SK-N-MC (cell line): Measurements from ENCODE around the gene CDK4.

Experiments
- DNase-seq: peaks from one replicate; pipeline ENCODE4 v3.0.0-alpha.2; 2011; ENCODE audit warnings: low read depth, low spot score
- H3K27ac ChIP-seq: fragments of 200-600 bp; sonication (generic); 2 replicates; pipeline ENCODE4 v1.5.1; 2016; ENCODE audit warnings: mixed run types
- H3K36me3 ChIP-seq: fragments of 200-600 bp; sonication (generic); 2 replicates; pipeline ENCODE4 v1.6.1; 2017; ENCODE audit warnings: antibody characterized with exemption, low read length, mixed read lengths; ENCODE audit not compliant: insufficient read depth
- H3K4me3 ChIP-seq: fragments of 200-600 bp; sonication (generic); 2 replicates; pipeline ENCODE4 v1.5.1; 2016
- H3K9ac ChIP-seq: fragments of 200-600 bp; sonication (generic); 2 replicates; pipeline ENCODE4 v1.8.0; 2017; ENCODE audit warnings: mixed run types, mixed read lengths; ENCODE audit not compliant: insufficient read length
- H3K9me3 ChIP-seq: fragments of 200-600 bp; sonication (generic); 2 replicates; pipeline ENCODE4 v1.6.1; 2017; ENCODE audit warnings: low read depth, mild to moderate bottlenecking, antibody characterized with exemption, low read length, moderate library complexity, mixed read lengths
- EZH2 ChIP-seq: fragments of 200-600 bp; sonication (generic); IDR thresholded peaks from one replicate; pipeline ENCODE4 v1.6.1; 2017; ENCODE audit warnings: antibody characterized with exemption
- FOXP2 ChIP-seq: optimal IDR thresholded peaks from 2 replicates; pipeline ENCODE3; 2011; ENCODE audit warnings: mild to moderate bottlenecking, moderate library complexity; ENCODE audit not compliant: insufficient read depth; ENCODE audit errors: extremely low read length, control extremely low read depth
- POLR2AphosphoS5 ChIP-seq: IDR thresholded peaks from 2 replicates; pipeline ENCODE4 v1.6.1; 2012; ENCODE audit warnings: mild to moderate bottlenecking, low read depth, low read length, borderline replicate concordance

CDK4 gene

GRCh38 chr12:57762463-57762862 is 10.4 kb upstream of the CDK4 start:
- H3K4me3 ChIP-seq, result no peak overlapping the region
- H3K9ac ChIP-seq, result no peak overlapping the region
- H3K36me3 ChIP-seq, result no peaks in the 10 kb centered on the region; the same call in 1 of the 2 replicates
- no peak overlapping the region for H3K27ac ChIP-seq
- DNase-seq, result no peak
- H3K9me3 ChIP-seq, result no peaks in the 10 kb centered on the region
- no peak for TF ChIP-seq POLR2AphosphoS5
- TF ChIP-seq FOXP2, result no peak
- no peak for TF ChIP-seq EZH2

- DNase-seq, result no peak
- H3K9me3 ChIP-seq, result no peaks in the 10 kb centered on the region
- TF ChIP-seq FOXP2, result no peak
- no peak for TF ChIP-seq POLR2AphosphoS5
- no peak for TF ChIP-seq EZH2
- no peak overlapping the region for H3K9ac ChIP-seq
- no peaks in the 10 kb centered on the region; the same call in 1 of the 2 replicates for H3K36me3 ChIP-seq
- no peak overlapping the region for H3K4me3 ChIP-seq
- no peak overlapping the region for H3K27ac ChIP-seq
Observed at GRCh38 chr12:57761391-57761998, 9.4 kb upstream of the CDK4 start.

GRCh38 chr12:57760347-57760982 is 8.4 kb upstream of the CDK4 start:
- no peak for DNase-seq

GRCh38 chr12:57759360-57759980 is 7.4 kb upstream of the CDK4 start:
- H3K9ac ChIP-seq, result no peak overlapping the region
- H3K27ac ChIP-seq, result no peak overlapping the region
- no peaks in the 10 kb centered on the region; the same call in 1 of the 2 replicates for H3K36me3 ChIP-seq
- TF ChIP-seq POLR2AphosphoS5 (no peak), EZH2 (no peak), FOXP2 (no peak)
- no peak for DNase-seq
- H3K9me3 ChIP-seq, result no peaks in the 10 kb centered on the region
- no peak overlapping the region for H3K4me3 ChIP-seq

More at GRCh38 chr12:57760347-57760982, 8.4 kb upstream of the CDK4 start:
- no peaks in the 10 kb centered on the region; the same call in 1 of the 2 replicates for H3K36me3 ChIP-seq
- no peak overlapping the region for H3K4me3 ChIP-seq
- TF ChIP-seq EZH2 (no peak), FOXP2 (no peak), POLR2AphosphoS5 (no peak)
- H3K27ac ChIP-seq, result no peak overlapping the region
- no peak overlapping the region for H3K9ac ChIP-seq
- H3K9me3 ChIP-seq, result no peaks in the 10 kb centered on the region

- H3K36me3 ChIP-seq, result no peaks in the 10 kb centered on the region; the same call in 1 of the 2 replicates
- no peak for DNase-seq
- no peak overlapping the region for H3K4me3 ChIP-seq
- TF ChIP-seq FOXP2 (no peak), EZH2 (no peak), POLR2AphosphoS5 (no peak)
- H3K9ac ChIP-seq, result no peak overlapping the region
- H3K27ac ChIP-seq, result no peak overlapping the region
- H3K9me3 ChIP-seq, result no peaks in the 10 kb centered on the region
Observed at GRCh38 chr12:57758552-57759359, 6.6 kb upstream of the CDK4 start.

- Histone ChIP-seq H3K27ac (no peak overlapping the region), H3K9me3 (no peaks in the 10 kb centered on the region), H3K36me3 (no peaks in the 10 kb centered on the region; the same call in 1 of the 2 replicates), H3K4me3 (no peak overlapping the region), H3K9ac (no peak overlapping the region)
- TF ChIP-seq FOXP2, result no peak
- no peak for TF ChIP-seq EZH2
- TF ChIP-seq POLR2AphosphoS5, result no peak
- no peak for DNase-seq
Observed at GRCh38 chr12:57757771-57758170, 5.7 kb upstream of the CDK4 start.

- no peak for DNase-seq
- no peaks in the 10 kb centered on the region; the same call in 1 of the 2 replicates for H3K36me3 ChIP-seq
- H3K9me3 ChIP-seq, result no peaks in the 10 kb centered on the region
- H3K4me3 ChIP-seq, result peak overlapping the region; percentile 81
- H3K9ac ChIP-seq, result peak overlapping the region; percentile 63
- TF ChIP-seq POLR2AphosphoS5 (no peak), EZH2 (no peak), FOXP2 (no peak)
- no peak overlapping the region for H3K27ac ChIP-seq
Observed at GRCh38 chr12:57756406-57757341, 4.6 kb upstream of the CDK4 start.
